WTC11 (cell line): ENCODE data around the gene CCDC157.

ENCODE experiments used
- HMGXB4 ChIP-seq: sonication (generic); formaldehyde crosslinking; IDR thresholded peaks from 2 replicates; pipeline ENCODE4 v1.8.1; 2023; ENCODE audit warnings: mild to moderate bottlenecking, moderate library complexity, missing genetic modification reagents
- MXD4 ChIP-seq: fragments of 250-450 bp; sonication (Bioruptor Pico); IDR thresholded peaks from 2 replicates; pipeline ENCODE4 v1.8.0; 2021; ENCODE audit warnings: mild to moderate bottlenecking, moderate library complexity, borderline replicate concordance
- ZBTB21 ChIP-seq: sonication (generic); formaldehyde crosslinking; IDR thresholded peaks from 2 replicates; pipeline ENCODE4 v1.8.1; 2023; ENCODE audit warnings: mild to moderate bottlenecking, missing genetic modification reagents, borderline replicate concordance
- ZNF121 ChIP-seq: sonication (generic); formaldehyde crosslinking; IDR thresholded peaks from 2 replicates; pipeline ENCODE4 v1.8.0; 2023; ENCODE audit warnings: missing genetic modification reagents
- TF ChIP-seq, protein P1 (sequence below): fragments of 200-600 bp; IDR thresholded peaks from 2 replicates; pipeline ENCODE4 v1.8.0; 2022; ENCODE audit warnings: antibody characterized with exemption
- TF ChIP-seq, protein P2 (sequence below): sonication (generic); formaldehyde crosslinking; IDR thresholded peaks from 2 replicates; pipeline ENCODE4 v1.8.1; 2023; ENCODE audit warnings: mild to moderate bottlenecking, missing genetic modification reagents

GRCh38 chr22:30371321-30371720 lies 14.5 kb downstream of the CCDC157 start:
- no peak for TF ChIP-seq ZNF121
- TF ChIP-seq, protein P1, sequence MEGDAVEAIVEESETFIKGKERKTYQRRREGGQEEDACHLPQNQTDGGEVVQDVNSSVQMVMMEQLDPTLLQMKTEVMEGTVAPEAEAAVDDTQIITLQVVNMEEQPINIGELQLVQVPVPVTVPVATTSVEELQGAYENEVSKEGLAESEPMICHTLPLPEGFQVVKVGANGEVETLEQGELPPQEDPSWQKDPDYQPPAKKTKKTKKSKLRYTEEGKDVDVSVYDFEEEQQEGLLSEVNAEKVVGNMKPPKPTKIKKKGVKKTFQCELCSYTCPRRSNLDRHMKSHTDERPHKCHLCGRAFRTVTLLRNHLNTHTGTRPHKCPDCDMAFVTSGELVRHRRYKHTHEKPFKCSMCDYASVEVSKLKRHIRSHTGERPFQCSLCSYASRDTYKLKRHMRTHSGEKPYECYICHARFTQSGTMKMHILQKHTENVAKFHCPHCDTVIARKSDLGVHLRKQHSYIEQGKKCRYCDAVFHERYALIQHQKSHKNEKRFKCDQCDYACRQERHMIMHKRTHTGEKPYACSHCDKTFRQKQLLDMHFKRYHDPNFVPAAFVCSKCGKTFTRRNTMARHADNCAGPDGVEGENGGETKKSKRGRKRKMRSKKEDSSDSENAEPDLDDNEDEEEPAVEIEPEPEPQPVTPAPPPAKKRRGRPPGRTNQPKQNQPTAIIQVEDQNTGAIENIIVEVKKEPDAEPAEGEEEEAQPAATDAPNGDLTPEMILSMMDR: no peak
- no peak for TF ChIP-seq MXD4 (CRISPR knock-in tag)
- TF ChIP-seq HMGXB4 (CRISPR knock-in tag): no peak
- TF ChIP-seq, protein P2, sequence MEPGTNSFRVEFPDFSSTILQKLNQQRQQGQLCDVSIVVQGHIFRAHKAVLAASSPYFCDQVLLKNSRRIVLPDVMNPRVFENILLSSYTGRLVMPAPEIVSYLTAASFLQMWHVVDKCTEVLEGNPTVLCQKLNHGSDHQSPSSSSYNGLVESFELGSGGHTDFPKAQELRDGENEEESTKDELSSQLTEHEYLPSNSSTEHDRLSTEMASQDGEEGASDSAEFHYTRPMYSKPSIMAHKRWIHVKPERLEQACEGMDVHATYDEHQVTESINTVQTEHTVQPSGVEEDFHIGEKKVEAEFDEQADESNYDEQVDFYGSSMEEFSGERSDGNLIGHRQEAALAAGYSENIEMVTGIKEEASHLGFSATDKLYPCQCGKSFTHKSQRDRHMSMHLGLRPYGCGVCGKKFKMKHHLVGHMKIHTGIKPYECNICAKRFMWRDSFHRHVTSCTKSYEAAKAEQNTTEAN (CRISPR knock-in tag): no peak
- no peak for TF ChIP-seq ZBTB21 (CRISPR knock-in tag)
